Measurements from ENCODE around the gene CLEC2D.
"Not testable (repeated sequence)": the region's sequence is repeated elsewhere in the genome, so short reads cannot be mapped to it uniquely, and the experiment has no call there.

Gene CLEC2D

GRCh38 chr12:9700606-9700956 lies 31.1 kb downstream of the CLEC2D start:
- no peak for DNase-seq (ENCODE audit: low spot score)

- DNase-seq (ENCODE audit: low spot score), result no peak
Measured at GRCh38 chr12:9701380-9702154, 32.1 kb downstream of the CLEC2D start.

- DNase-seq (ENCODE audit: low spot score), result no peak
Measured at GRCh38 chr12:9702255-9702654, 32.7 kb downstream of the CLEC2D start.

GRCh38 chr12:9704561-9704960 lies 35.0 kb downstream of the CLEC2D start:
- not testable (repeated sequence) for DNase-seq (ENCODE audit: low spot score)

GRCh38 chr12:9706086-9706685 lies 36.7 kb downstream of the CLEC2D start:
- DNase-seq (ENCODE audit: low spot score), result no peak

- DNase-seq (ENCODE audit: low spot score), result no peak
Measured at GRCh38 chr12:9707356-9707755, 37.8 kb downstream of the CLEC2D start.

- DNase-seq (ENCODE audit: low spot score), result peak; percentile 45
Measured at GRCh38 chr12:9707864-9708808, 38.6 kb downstream of the CLEC2D start.

GRCh38 chr12:9708853-9709252 lies 39.3 kb downstream of the CLEC2D start:
- no peak for DNase-seq (ENCODE audit: low spot score)

GRCh38 chr12:9710584-9711375 lies 41.3 kb downstream of the CLEC2D start:
- no peak for DNase-seq (ENCODE audit: low spot score)

- DNase-seq (ENCODE audit: low spot score), result no peak
Measured at GRCh38 chr12:9711664-9712063, 42.2 kb downstream of the CLEC2D start.

GRCh38 chr12:9713032-9713558 lies 43.6 kb downstream of the CLEC2D start:
- DNase-seq (ENCODE audit: low spot score), result not testable (repeated sequence)

GRCh38 chr12:9717070-9717925 lies 47.8 kb downstream of the CLEC2D start:
- no peak for DNase-seq (ENCODE audit: low spot score)

GRCh38 chr12:9718968-9719367 lies 49.5 kb downstream of the CLEC2D start:
- DNase-seq (ENCODE audit: low spot score), result no peak

- no peak for DNase-seq (ENCODE audit: low spot score)
Measured at GRCh38 chr12:9719790-9720189, 50.3 kb downstream of the CLEC2D start.

GRCh38 chr12:9721394-9722092 lies 52.0 kb downstream of the CLEC2D start:
- peak; percentile 50 for DNase-seq (ENCODE audit: low spot score)

- DNase-seq (ENCODE audit: low spot score), result no peak
Measured at GRCh38 chr12:9724023-9724422, 54.5 kb downstream of the CLEC2D start.

GRCh38 chr12:9725213-9725870 lies 55.8 kb downstream of the CLEC2D start:
- no peak for DNase-seq (ENCODE audit: low spot score)

GRCh38 chr12:9727813-9728212 lies 58.3 kb downstream of the CLEC2D start:
- no peak for DNase-seq (ENCODE audit: low spot score)

- DNase-seq (ENCODE audit: low spot score), result no peak
Measured at GRCh38 chr12:9729082-9729481, 59.6 kb downstream of the CLEC2D start.

Data from COLO829 (cell line).